H1 (cell line): ENCODE measurements around the gene ELP5. TPM values are rescaled to one million over a fixed set of nuclear protein-coding genes. Genes with fewer than 3 reads are reported as not detected.

Experiments used
- ASH2L ChIP-seq: fragments of 200-600, 300-600 bp; sonication (generic); IDR thresholded peaks from one replicate; pipeline ENCODE4 v1.7.1; 2017; ENCODE audit warnings: low read length
- ATF2 ChIP-seq: IDR thresholded peaks from 2 replicates; pipeline ENCODE4 v1.6.1; 2012; ENCODE audit warnings: low read length, inconsistent platforms
- BRCA1 ChIP-seq: IDR thresholded peaks from 2 replicates; pipeline ENCODE4 v1.6.1; 2012; ENCODE audit warnings: low read depth, low read length, improper control_type of control experiment
- CHD2 ChIP-seq: IDR thresholded peaks from 2 replicates; pipeline ENCODE4 v1.6.1; 2012; ENCODE audit warnings: low read length, improper control_type of control experiment
- EZH2 ChIP-seq: fragments of 200-600 bp; sonication (generic); IDR thresholded peaks from 2 replicates; pipeline ENCODE4 v1.7.1; 2012; ENCODE audit warnings: low read depth, mild to moderate bottlenecking, moderate library complexity, low read length, inconsistent platforms; ENCODE audit not compliant: severe bottlenecking
- MAFK ChIP-seq: IDR thresholded peaks from 2 replicates; pipeline ENCODE4 v1.6.1; 2012; ENCODE audit warnings: low read depth, mild to moderate bottlenecking, improper control_type of control experiment, low read length
- NANOG ChIP-seq: IDR thresholded peaks from 2 replicates; pipeline ENCODE4 v1.6.1; 2011; ENCODE audit warnings: low read length, low read depth, mild to moderate bottlenecking, inconsistent platforms; ENCODE audit not compliant: insufficient read depth, poor library complexity, severe bottlenecking
- PHF8 ChIP-seq: fragments of 200-600 bp; sonication (generic); conservative IDR thresholded peaks from 2 replicates; pipeline ENCODE4 v1.7.1; 2012; ENCODE audit warnings: low read depth, mild to moderate bottlenecking, inconsistent platforms, low read length, moderate library complexity
- SIX5 ChIP-seq: IDR thresholded peaks from 2 replicates; pipeline ENCODE4 v1.6.1; 2011; ENCODE audit warnings: mild to moderate bottlenecking, low read depth, low read length
- TAF1 ChIP-seq: IDR thresholded peaks from 2 replicates; pipeline ENCODE4 v1.6.1; 2011; ENCODE audit warnings: mild to moderate bottlenecking, low read depth, low read length
- USF2 ChIP-seq: IDR thresholded peaks from 2 replicates; pipeline ENCODE4 v1.6.1; 2011; ENCODE audit warnings: low read length, improper control_type of control experiment
- polyA plus RNA-seq, 7 experiments: library from polyadenylated mRNA; depleted of rRNA in 3 of 7; stranded (reverse) in 5 of 7; unstranded in 2 of 7; fragments of >200 nt in 5 of 7; fragments of 200-250 nt in 2 of 7; gene quantifications; 1 replicate in 5 of 7; 2 replicates in 1 of 7; 4 replicates in 1 of 7; pipeline versions ENCODE4 v1.2.1 to v1.2.3, GENCODE V29; 2011 to 2013; ENCODE audit warnings: missing spikeins in 2 of 7, mixed read lengths in 2 of 7
- total RNA-seq: library from RNA; stranded (reverse); fragmentation: NEBNext Ultra II Directional; extraction: Animal tissue kit (Norgen Biotek cat#: 25700); gene quantifications from 2 replicates; pipeline ENCODE4 v1.2.1, GENCODE V29; 2021

The ELP5 gene
- total and polyA plus RNA-seq, 2 of the 8 experiments (the other 6 are each of a cell fraction or from before 2014, with no cell fraction given): 75.4 to 107 TPM

- TF ChIP-seq ATF2: peak; percentile 25; the same call in 1 of the 2 replicates
- no peak for TF ChIP-seq BRCA1
- peak; percentile 53 for TF ChIP-seq NANOG
- peak; percentile 85 for TF ChIP-seq ASH2L
- no peak for TF ChIP-seq EZH2
- TF ChIP-seq PHF8: peak; percentile 84
- no peak for TF ChIP-seq MAFK
- TF ChIP-seq CHD2: peak; percentile 21; the same call in 1 of the 2 replicates
- peak; percentile 52; the same call in 1 of the 2 replicates for TF ChIP-seq TAF1
- TF ChIP-seq SIX5: no peak
- TF ChIP-seq USF2: peak; percentile 100
Measured at GRCh38 chr17:7234083-7234951, 17.7 kb upstream of the ELP5 start, which contains the start of gene DVL2 (continued).
